ENCODE data around the gene C14orf93. TPM values are rescaled to one million over a fixed set of nuclear protein-coding genes. Genes with fewer than 3 reads are reported as not detected.

C14orf93 gene, protein sequence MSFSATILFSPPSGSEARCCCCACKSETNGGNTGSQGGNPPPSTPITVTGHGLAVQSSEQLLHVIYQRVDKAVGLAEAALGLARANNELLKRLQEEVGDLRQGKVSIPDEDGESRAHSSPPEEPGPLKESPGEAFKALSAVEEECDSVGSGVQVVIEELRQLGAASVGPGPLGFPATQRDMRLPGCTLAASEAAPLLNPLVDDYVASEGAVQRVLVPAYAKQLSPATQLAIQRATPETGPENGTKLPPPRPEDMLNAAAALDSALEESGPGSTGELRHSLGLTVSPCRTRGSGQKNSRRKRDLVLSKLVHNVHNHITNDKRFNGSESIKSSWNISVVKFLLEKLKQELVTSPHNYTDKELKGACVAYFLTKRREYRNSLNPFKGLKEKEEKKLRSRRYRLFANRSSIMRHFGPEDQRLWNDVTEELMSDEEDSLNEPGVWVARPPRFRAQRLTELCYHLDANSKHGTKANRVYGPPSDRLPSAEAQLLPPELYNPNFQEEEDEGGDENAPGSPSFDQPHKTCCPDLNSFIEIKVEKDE
- total RNA-seq, result 13.1 and 15.7 TPM in 2 replicates

DNA sequence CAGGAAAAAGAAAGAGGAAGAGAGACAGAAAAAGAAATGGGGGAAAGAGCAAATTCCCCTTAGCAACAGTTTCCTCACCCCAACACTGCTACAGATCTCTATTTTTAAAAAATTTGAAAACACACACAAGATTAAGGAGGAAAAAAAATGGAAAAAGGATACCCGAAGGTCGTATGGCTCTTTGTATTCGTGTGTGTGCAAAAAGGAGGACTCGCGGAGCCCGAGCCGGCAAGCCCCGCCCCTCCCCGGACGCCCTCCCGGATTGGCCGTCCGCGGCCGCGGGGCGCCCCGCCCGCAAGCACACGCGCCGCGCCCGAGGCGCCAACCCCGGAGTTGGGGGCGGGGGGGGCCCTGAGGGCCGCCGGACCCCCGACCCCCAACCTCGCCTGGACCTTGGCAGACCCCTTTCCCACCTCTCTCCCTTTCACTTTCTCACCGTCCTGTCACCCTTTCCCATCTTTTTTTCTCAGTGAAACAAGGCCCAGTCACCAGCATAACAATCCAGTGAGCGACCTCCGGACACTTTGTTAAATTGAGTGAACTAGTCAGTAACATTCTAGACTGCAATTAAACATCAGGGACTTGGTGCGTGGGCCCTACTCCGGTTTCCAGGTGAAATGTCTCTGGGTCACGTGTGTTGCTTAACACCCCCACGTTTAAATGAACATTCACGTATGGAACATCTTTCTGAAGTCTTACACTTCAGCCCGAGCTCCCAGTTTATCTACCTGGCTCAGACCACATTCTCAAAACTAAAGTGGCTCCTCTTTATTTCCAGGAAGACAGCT, at the start of gene C14orf93:
Gene C14orf93 (minus strand): TSS at position 205 of the 788 bp plus-strand sequence. CDS start 11,120 bp downstream, outside the sequence.

GRCh38 chr14:23056956-23057756, 47.2 kb upstream of the C14orf93 start, which contains the start of gene CDH24:
TSS of gene CDH24 (minus strand) at chr14:23057520. CDS start at chr14:23055733, 1,787 bp downstream.

GRCh38 chr14:23042162-23042965, 32.4 kb upstream of the C14orf93 start, which contains the start of gene PSMB11:
TSS of gene PSMB11 (plus strand) at chr14:23042212. CDS start at chr14:23042226, 14 bp downstream.

GRCh38 chr14:23034498-23035302, 24.8 kb upstream of the C14orf93 start, which contains the start of gene PSMB5:
TSS of gene PSMB5 (minus strand) at chr14:23034900. CDS start at chr14:23034881, 19 bp downstream.

DNA sequence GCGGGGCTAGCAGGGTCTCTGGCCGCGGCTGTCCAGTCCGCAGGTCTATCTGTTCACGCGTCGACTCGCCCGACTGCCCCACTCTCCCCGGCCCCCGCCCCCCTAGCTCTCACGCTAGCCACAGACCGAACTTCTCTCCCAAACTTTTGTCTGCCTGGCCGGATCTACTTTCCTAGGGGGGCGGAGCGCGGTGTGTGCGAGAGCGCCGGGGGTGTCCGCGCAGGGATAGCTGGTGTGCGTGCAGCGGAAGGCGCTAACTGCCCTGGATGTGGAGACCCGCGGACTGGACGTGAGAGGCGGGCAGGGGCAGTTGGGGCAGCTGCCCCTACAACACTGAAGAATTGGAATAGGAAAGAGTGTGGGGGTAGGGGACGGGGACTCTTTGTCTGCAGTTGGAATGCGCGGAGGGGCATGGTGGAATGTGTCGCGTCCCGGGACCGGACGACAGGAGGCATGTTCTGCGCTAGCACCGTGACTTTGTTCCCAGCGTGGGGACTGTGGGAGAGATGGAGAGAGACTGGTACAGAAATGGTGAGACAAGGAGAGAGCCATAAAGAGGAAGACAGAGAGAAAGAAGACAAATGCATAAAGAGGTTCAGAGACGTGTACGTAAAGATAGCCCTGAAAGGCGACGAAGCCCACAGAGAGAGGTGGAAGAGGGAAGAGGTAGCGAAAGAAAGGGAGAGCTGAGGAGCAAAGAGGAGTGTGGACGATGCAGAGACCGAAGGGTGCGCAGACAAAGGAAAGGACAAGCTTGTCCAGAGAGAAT, 27.3 kb downstream of the C14orf93 start, which contains the start of gene AJUBA:
Gene AJUBA (minus strand): TSS at position 75 of the 769 bp plus-strand sequence. CDS start 285 bp downstream, outside the sequence.

Other genes with a start within 250 kb of the C14orf93 start
- gene OXA1L, start 243.5 kb downstream of the C14orf93 start, total RNA-seq, result 52.1 and 56.8 TPM in 2 replicates
- 6.7 and 10.2 TPM in 2 replicates for gene SLC7A7, start 194.7 kb downstream of the C14orf93 start, total RNA-seq
- gene MRPL52, start 180.3 kb downstream of the C14orf93 start, total RNA-seq, result 19.7 and 22.7 TPM in 2 replicates
- 612 and 680 TPM in 2 replicates for gene MMP14, start 173.6 kb downstream of the C14orf93 start, total RNA-seq
- 152 and 182 TPM in 2 replicates for gene LRP10, start 138.4 kb downstream of the C14orf93 start, total RNA-seq
- 0.12 TPM in 1 of 2 replicates, not detected in the other for gene REM2, start 126.9 kb downstream of the C14orf93 start, total RNA-seq
- gene RBM23, start 91.0 kb downstream of the C14orf93 start, total RNA-seq, result 73.2 and 156 TPM in 2 replicates
- gene PRMT5, start 80.8 kb downstream of the C14orf93 start, total RNA-seq, result 39.7 and 50.0 TPM in 2 replicates
- gene HAUS4, start 53.1 kb downstream of the C14orf93 start, total RNA-seq, result 36.3 and 37.3 TPM in 2 replicates
- gene AJUBA, start 27.6 kb downstream of the C14orf93 start, total RNA-seq, result 93.6 and 109 TPM in 2 replicates
- gene PSMB5, start 24.8 kb upstream of the C14orf93 start, total RNA-seq, result 114 and 115 TPM in 2 replicates
- gene PSMB11, start 32.1 kb upstream of the C14orf93 start, total RNA-seq, result not detected in 2 replicates
- 2.7 and 3.6 TPM in 2 replicates for gene CDH24, start 47.4 kb upstream of the C14orf93 start, total RNA-seq
- 90.7 and 115 TPM in 2 replicates for gene ACIN1, start 85.0 kb upstream of the C14orf93 start, total RNA-seq
- 38.3 and 40.7 TPM in 2 replicates for gene C14orf119, start 85.4 kb upstream of the C14orf93 start, total RNA-seq
- 0.12 TPM in 1 of 2 replicates, not detected in the other for gene CIROP, start 94.8 kb upstream of the C14orf93 start, total RNA-seq
- not detected in 2 replicates for gene CEBPE, start 109.1 kb upstream of the C14orf93 start, total RNA-seq
- gene SLC7A8, start 173.5 kb upstream of the C14orf93 start, total RNA-seq, result 16.2 and 17.4 TPM in 2 replicates
- gene RNF212B, start 227.8 kb upstream of the C14orf93 start, total RNA-seq, result not detected in 2 replicates